PC-9 (cell line): ENCODE results near the gene PRR7. TPM values are rescaled to one million over a fixed set of nuclear protein-coding genes. Genes with fewer than 3 reads are reported as not detected.

ENCODE experiments used
- BruUV-seq: library from RNA; stranded (reverse); fragments of 400-500 nt; replicated peaks from 2 replicates; lab custom pipeline; 2021; lab: Mats Ljungman, UMichigan
- CTCF ChIA-PET: fragments of 300-600 bp; sonication (Branson Sonifier 250); formaldehyde crosslinking; loops from one replicate; lab custom pipeline; 2022; ENCODE audit warnings: antibody characterized with exemption; lab: Charles Lee
- POLR2A ChIA-PET: fragments of 300-600 bp; sonication (Branson Sonifier 250); formaldehyde crosslinking; loops from one replicate; lab custom pipeline; 2022; ENCODE audit warnings: antibody characterized with exemption; ENCODE audit not compliant: unreplicated experiment; lab: Charles Lee
- DNase-seq, 2 experiments: peaks; one replicate each; pipeline versions ENCODE4 v3.0.0 to v3.0.0-alpha.2; 2015 to 2022; ENCODE audit warnings: mixed read lengths in 1 of 2
- H2AFZ ChIP-seq: fragments of 200-600 bp; sonication (generic); 2 replicates; pipeline ENCODE4 v1.8.1; 2017; ENCODE audit warnings: antibody characterized with exemption
- H3F3A ChIP-seq: fragments of 200-600 bp; sonication (generic); 2 replicates; pipeline ENCODE4 v1.8.1; 2017; ENCODE audit warnings: antibody characterized with exemption, mild to moderate bottlenecking, low read depth; ENCODE audit not compliant: insufficient read depth
- H3K27ac ChIP-seq: fragments of 200-600 bp; sonication (generic); 2 replicates; pipeline ENCODE4 v1.6.1; 2016; ENCODE audit warnings: mixed run types
- H3K27me3 ChIP-seq: fragments of 200-600 bp; sonication (generic); 2 replicates; pipeline ENCODE4 v1.6.1; 2016; ENCODE audit warnings: low read depth, mixed run types; ENCODE audit not compliant: insufficient read depth
- H3K36me3 ChIP-seq: fragments of 200-600 bp; sonication (generic); 2 replicates; pipeline ENCODE4 v1.6.1; 2016; ENCODE audit warnings: low read depth, mixed run types
- H3K4me1 ChIP-seq: fragments of 200-600 bp; sonication (generic); replicated peaks from 2 replicates; pipeline ENCODE4 v1.6.1; 2016; ENCODE audit warnings: mixed run types; ENCODE audit not compliant: insufficient read depth
- H3K4me2 ChIP-seq: fragments of 200-600 bp; sonication (generic); 2 replicates; pipeline ENCODE4 v1.6.1; 2017; ENCODE audit warnings: mixed run types
- H3K4me3 ChIP-seq: fragments of 200-600 bp; sonication (generic); 2 replicates; pipeline ENCODE4 v1.6.1; 2016; ENCODE audit warnings: mixed run types
- H3K79me2 ChIP-seq: fragments of 200-600 bp; sonication (generic); 2 replicates; pipeline ENCODE4 v1.6.1; 2017; ENCODE audit warnings: low read depth, mixed run types
- H3K9me2 ChIP-seq: fragments of 200-600 bp; sonication (generic); 2 replicates; pipeline ENCODE4 v1.8.1; 2017; ENCODE audit warnings: mild to moderate bottlenecking; ENCODE audit not compliant: insufficient read depth
- H3K9me3 ChIP-seq: fragments of 200-600 bp; sonication (generic); 2 replicates; pipeline ENCODE4 v1.8.1; 2016; ENCODE audit warnings: low read depth; ENCODE audit not compliant: insufficient read depth
- H4K20me1 ChIP-seq: fragments of 200-600 bp; sonication (generic); 2 replicates; pipeline ENCODE4 v1.8.1; 2017; ENCODE audit not compliant: insufficient read depth
- EZH2 ChIP-seq: fragments of 200-600 bp; sonication (generic); IDR thresholded peaks from 2 replicates; pipeline ENCODE4 v1.8.0; 2017; ENCODE audit warnings: antibody characterized with exemption, low read depth
- intact Hi-C: fragments of 100-400 bp; cut with micrococcal nuclease; formaldehyde crosslinking; loops from one replicate; pipeline ENCODE4 v1.10.0; 2022; ENCODE audit not compliant: unreplicated experiment
- total RNA-seq: library from RNA; stranded (reverse); gene quantifications from 2 replicates; pipeline ENCODE4 v1.2.3, GENCODE V29; 2021
- TF ChIP-seq, protein P1 (sequence below): fragments of 200-600 bp; sonication (generic); conservative IDR thresholded peaks from 2 replicates; pipeline ENCODE4 v1.6.1; 2017; ENCODE audit warnings: mixed run types, antibody characterized with exemption, mild to moderate bottlenecking, moderate library complexity

Gene PRR7
- total RNA-seq, 1 experiment from 2014 or later: 22.2 TPM

DNA sequence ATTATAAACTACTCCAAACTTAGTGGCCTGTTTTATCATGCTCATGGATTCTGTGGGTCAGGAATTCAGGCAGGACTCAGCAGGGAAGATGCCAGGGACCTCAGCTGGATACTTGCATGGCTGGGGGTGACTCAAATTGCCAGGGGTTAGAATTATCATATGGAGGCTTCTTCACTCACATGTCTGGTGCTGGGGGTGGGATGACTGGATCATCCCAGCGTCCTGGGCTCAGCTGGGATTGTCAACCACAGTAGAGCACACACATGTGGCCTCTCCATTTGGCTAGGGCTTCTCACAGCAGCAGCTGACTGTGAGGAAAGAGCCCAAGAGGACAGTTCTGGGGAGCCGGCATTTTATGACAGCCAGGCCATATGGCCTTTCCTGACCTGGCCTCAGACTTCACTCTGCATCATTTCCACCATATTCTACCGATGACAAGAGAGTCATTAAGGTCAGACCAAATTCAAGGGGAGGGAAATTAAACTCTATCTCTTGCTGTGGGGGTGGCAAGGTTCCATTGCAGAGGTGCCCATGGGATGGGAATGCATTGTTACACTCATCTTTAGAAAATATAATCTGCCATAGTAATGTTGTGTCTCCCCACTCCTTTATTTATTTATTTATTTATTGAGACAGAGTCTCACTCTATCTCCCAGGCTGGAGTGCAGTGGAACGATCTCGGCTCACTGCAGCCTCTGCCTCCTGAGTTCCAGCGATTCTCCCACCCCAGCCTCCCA lies 25.4 kb upstream of the PRR7 start:
- intact Hi-C loops: no loop called here
- Histone ChIP-seq H4K20me1 (no peaks in the 10 kb centered on the region), H2AFZ (no peak overlapping the region), H3K79me2 (no peaks in the 10 kb centered on the region), H3K4me3 (no peak overlapping the region), H3K27ac (no peak overlapping the region), H3K9me3 (no peaks in the 10 kb centered on the region), H3F3A (peaks cover 10% of the 10 kb centered on the region; the same call in 1 of the 2 replicates), H3K27me3 (no peaks in the 10 kb centered on the region), H3K4me2 (no peak overlapping the region), H3K4me1 (peaks cover 11% of the 10 kb centered on the region), H3K9me2 (no peaks in the 10 kb centered on the region), H3K36me3 (no peaks in the 10 kb centered on the region)
- ChIA-PET POLR2A (no interaction called here), CTCF (no interaction called here)
- TF ChIP-seq, protein P1, sequence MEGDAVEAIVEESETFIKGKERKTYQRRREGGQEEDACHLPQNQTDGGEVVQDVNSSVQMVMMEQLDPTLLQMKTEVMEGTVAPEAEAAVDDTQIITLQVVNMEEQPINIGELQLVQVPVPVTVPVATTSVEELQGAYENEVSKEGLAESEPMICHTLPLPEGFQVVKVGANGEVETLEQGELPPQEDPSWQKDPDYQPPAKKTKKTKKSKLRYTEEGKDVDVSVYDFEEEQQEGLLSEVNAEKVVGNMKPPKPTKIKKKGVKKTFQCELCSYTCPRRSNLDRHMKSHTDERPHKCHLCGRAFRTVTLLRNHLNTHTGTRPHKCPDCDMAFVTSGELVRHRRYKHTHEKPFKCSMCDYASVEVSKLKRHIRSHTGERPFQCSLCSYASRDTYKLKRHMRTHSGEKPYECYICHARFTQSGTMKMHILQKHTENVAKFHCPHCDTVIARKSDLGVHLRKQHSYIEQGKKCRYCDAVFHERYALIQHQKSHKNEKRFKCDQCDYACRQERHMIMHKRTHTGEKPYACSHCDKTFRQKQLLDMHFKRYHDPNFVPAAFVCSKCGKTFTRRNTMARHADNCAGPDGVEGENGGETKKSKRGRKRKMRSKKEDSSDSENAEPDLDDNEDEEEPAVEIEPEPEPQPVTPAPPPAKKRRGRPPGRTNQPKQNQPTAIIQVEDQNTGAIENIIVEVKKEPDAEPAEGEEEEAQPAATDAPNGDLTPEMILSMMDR: no peak
- no peak for TF ChIP-seq EZH2
- no TSS peak for BruUV-seq
- no peak for DNase-seq

DNA sequence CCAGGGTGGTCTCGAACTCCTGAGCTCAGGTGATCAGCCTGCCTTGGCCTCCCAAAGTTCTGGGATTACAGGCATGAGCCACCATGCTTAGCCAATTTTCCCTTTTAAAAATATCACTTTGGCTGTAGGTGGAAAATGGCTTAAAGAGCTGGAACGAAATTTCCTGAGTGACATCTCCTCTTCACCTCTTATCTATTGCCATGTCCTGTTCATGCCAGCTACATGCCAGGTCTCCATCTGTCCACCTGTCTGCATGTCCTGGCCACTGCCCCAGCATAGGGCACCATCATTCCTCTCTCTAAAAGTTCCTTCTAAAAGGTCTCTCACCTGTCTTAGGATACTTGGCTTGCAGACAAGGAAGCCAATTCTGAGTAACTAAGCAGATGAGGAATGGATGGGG lies 22.9 kb upstream of the PRR7 start:
- peaks cover 12% of the 10 kb centered on the region for H4K20me1 ChIP-seq
- CTCF ChIA-PET: no interaction called here
- H3F3A ChIP-seq: peaks cover 10% of the 10 kb centered on the region; the same call in 1 of the 2 replicates
- peaks cover 23% of the 10 kb centered on the region for H3K4me1 ChIP-seq
- H2AFZ ChIP-seq: no peak overlapping the region
- peaks cover 20% of the 10 kb centered on the region for H3K79me2 ChIP-seq
- no peak overlapping the region for H3K4me2 ChIP-seq
- TF ChIP-seq EZH2: no peak
- TF ChIP-seq, protein P1: no peak
- DNase-seq: no peak
- no peaks in the 10 kb centered on the region for H3K36me3 ChIP-seq
- no TSS peak for BruUV-seq
- H3K4me3 ChIP-seq: no peak overlapping the region
- no peaks in the 10 kb centered on the region for H3K27me3 ChIP-seq
- H3K9me3 ChIP-seq: no peaks in the 10 kb centered on the region
- POLR2A ChIA-PET: no interaction called here
- H3K27ac ChIP-seq: no peak overlapping the region
- no peaks in the 10 kb centered on the region for H3K9me2 ChIP-seq
- intact Hi-C loops: no loop called here

DNA sequence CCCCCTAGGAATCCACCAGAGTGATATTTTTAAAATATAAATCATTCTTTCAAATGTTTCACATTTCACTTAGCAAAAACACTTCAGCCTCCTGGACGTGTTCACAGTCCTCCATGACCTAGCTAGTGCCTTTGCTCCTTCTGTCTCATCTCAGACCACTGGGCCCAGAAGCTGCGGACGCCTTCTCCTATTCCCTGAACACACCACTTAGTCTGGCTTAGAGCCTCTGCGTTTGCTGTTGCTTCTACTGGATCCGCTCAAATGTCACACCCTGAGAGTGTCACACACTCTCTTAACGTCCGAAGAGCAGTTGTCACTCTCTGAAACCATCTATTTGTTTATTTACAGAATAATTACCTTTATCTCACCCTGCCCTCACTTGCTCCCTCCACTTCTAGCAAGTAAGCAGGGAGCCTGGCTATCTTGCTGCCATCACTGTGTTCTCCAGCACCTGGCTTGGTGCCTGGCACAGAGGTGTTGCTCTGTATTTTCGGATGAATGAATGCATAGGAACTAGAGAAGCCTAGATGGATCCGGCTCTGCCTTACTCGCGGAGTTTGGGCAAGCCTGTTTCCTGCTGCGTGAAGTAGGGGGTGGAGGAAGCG lies 21.3 kb upstream of the PRR7 start:
- Histone ChIP-seq H3K4me3 (peak overlapping the region; percentile 64), H3K4me2 (peak overlapping the region; percentile 76), H3K9me3 (no peaks in the 10 kb centered on the region), H4K20me1 (peaks cover 22% of the 10 kb centered on the region), H3K27me3 (no peaks in the 10 kb centered on the region), H3F3A (peaks cover 10% of the 10 kb centered on the region; the same call in 1 of the 2 replicates), H3K27ac (peak overlapping the region; percentile 81), H2AFZ (peak overlapping the region; percentile 87), H3K9me2 (no peaks in the 10 kb centered on the region), H3K79me2 (peaks cover 35% of the 10 kb centered on the region), H3K4me1 (peaks cover 23% of the 10 kb centered on the region), H3K36me3 (no peaks in the 10 kb centered on the region)
- DNase-seq: no peak
- ChIA-PET CTCF (interaction anchor here (0.6 to 2.4 kb wide), 4 partner anchors 23 to 73 kb away, joined by 3 to 13 read pairs (median 8); no protein-coding TSS in a partner anchor), POLR2A (interaction anchor here (0.6 to 0.9 kb wide), 3 partner anchors 72 to 847 kb away, joined by 3 to 5 read pairs (median 4); partner anchors contain the start of gene PDLIM7)
- TF ChIP-seq, protein P1: no peak
- TF ChIP-seq EZH2: no peak
- intact Hi-C loops: no loop called here
- TSS peak; percentile 90 for BruUV-seq
